Osteocyte (in vitro differentiated cells): ENCODE measurements around the gene ATG5. TPM values are rescaled to one million over a fixed set of nuclear protein-coding genes. Genes with fewer than 3 reads are reported as not detected.

Experiments
- DNase-seq: peaks from one replicate; pipeline ENCODE4 v3.0.0; 2021; ENCODE audit warnings: mixed read lengths; ENCODE audit not compliant: unreplicated experiment; ENCODE audit errors: extremely low spot score
- H3K27ac Mint-ChIP-seq: one replicate; pipeline ENCODE4 v1.8.0; 2021; ENCODE audit warnings: mild to moderate bottlenecking, mixed read lengths; ENCODE audit not compliant: unreplicated experiment
- H3K27me3 Mint-ChIP-seq: one replicate; pipeline ENCODE4 v1.8.0; 2021; ENCODE audit warnings: mixed read lengths; ENCODE audit not compliant: unreplicated experiment
- H3K36me3 Mint-ChIP-seq: one replicate; pipeline ENCODE4 v1.8.0; 2021; ENCODE audit warnings: mixed read lengths; ENCODE audit not compliant: unreplicated experiment
- H3K4me1 Mint-ChIP-seq: one replicate; pipeline ENCODE4 v1.8.0; 2021; ENCODE audit warnings: mixed read lengths; ENCODE audit not compliant: unreplicated experiment
- H3K4me3 Mint-ChIP-seq: one replicate; pipeline ENCODE4 v1.8.0; 2021; ENCODE audit warnings: mild to moderate bottlenecking, moderate library complexity, mixed read lengths; ENCODE audit not compliant: unreplicated experiment
- H3K9me3 Mint-ChIP-seq: one replicate; pipeline ENCODE4 v1.8.0; 2021; ENCODE audit warnings: mixed read lengths; ENCODE audit not compliant: unreplicated experiment
- total RNA-seq: library from RNA; stranded (reverse); gene quantifications from 2 replicates; pipeline ENCODE4 v1.2.1, GENCODE V29; 2021
- TF ChIP-seq, protein P1 (sequence below): fragments of 200-600 bp; sonication (generic); IDR thresholded peaks from 2 replicates; pipeline ENCODE4 v1.5.0; 2021; ENCODE audit warnings: antibody characterized with exemption, mild to moderate bottlenecking, moderate library complexity

ATG5 gene
- total RNA-seq, 1 donor from 2014 or later, result 26.0 TPM

- Mint-ChIP-seq H3K36me3 (peaks cover 15% of the 10 kb centered on the region), H3K27me3 (no peaks in the 10 kb centered on the region), H3K9me3 (peaks cover 2% of the 10 kb centered on the region), H3K4me1 (peaks cover 9% of the 10 kb centered on the region), H3K27ac (no peak overlapping the region), H3K4me3 (no peak overlapping the region)
- TF ChIP-seq, protein P1, sequence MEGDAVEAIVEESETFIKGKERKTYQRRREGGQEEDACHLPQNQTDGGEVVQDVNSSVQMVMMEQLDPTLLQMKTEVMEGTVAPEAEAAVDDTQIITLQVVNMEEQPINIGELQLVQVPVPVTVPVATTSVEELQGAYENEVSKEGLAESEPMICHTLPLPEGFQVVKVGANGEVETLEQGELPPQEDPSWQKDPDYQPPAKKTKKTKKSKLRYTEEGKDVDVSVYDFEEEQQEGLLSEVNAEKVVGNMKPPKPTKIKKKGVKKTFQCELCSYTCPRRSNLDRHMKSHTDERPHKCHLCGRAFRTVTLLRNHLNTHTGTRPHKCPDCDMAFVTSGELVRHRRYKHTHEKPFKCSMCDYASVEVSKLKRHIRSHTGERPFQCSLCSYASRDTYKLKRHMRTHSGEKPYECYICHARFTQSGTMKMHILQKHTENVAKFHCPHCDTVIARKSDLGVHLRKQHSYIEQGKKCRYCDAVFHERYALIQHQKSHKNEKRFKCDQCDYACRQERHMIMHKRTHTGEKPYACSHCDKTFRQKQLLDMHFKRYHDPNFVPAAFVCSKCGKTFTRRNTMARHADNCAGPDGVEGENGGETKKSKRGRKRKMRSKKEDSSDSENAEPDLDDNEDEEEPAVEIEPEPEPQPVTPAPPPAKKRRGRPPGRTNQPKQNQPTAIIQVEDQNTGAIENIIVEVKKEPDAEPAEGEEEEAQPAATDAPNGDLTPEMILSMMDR, result no peak
- no peak for DNase-seq
Observed at GRCh38 chr6:106286746-106287145, 38.8 kb downstream of the ATG5 start.

DNA sequence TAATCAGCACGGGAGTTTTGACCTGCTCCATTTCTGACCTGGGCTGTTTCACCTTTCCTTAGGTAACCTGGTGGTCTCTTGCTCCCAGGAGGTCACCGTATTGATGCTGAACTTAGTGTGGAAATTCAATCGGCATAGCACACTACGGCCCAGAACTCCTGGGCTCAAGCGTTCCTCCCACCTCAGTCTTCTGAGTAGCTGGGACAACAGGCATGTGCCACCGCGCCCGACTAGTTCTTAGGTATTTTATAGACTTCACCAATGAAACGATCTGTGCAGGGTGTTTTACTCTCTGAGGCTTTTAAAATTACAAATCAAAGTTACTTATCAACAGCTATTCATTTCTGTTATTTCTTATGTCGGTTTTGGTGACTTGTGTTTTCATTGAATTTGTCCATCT is 42.1 kb downstream of the ATG5 start:
- TF ChIP-seq, protein P1, result no peak
- Mint-ChIP-seq H3K9me3 (no peaks in the 10 kb centered on the region), H3K4me3 (no peak overlapping the region), H3K36me3 (peaks cover 11% of the 10 kb centered on the region), H3K4me1 (peaks cover 18% of the 10 kb centered on the region), H3K27ac (no peak overlapping the region), H3K27me3 (no peaks in the 10 kb centered on the region)
- no peak for DNase-seq

- H3K9me3 Mint-ChIP-seq, result no peaks in the 10 kb centered on the region
- TF ChIP-seq, protein P1, result no peak
- H3K4me3 Mint-ChIP-seq, result no peak overlapping the region
- H3K27me3 Mint-ChIP-seq, result no peaks in the 10 kb centered on the region
- H3K36me3 Mint-ChIP-seq, result peaks cover 15% of the 10 kb centered on the region
- peaks cover 9% of the 10 kb centered on the region for H3K4me1 Mint-ChIP-seq
- H3K27ac Mint-ChIP-seq, result no peak overlapping the region
- no peak for DNase-seq
Observed at GRCh38 chr6:106281661-106282060, 43.9 kb downstream of the ATG5 start.

DNA sequence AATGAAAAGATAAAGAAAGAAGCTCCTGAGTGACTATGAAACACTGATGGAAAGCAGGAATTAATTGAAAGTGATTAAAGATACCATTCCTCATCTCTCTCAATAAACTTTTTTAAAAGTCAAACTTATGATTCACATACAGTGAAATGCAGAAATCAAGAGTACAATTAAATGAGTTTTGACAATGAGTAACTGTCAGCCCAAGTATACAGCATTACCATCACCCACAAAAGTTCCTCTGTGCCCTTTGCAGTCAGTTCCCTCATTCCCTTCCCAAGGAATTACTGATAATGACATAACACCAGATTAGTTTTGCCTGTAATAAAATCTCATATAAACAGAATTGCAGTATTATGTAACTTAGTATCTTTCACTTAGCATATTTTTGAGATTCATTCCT is 44.5 kb downstream of the ATG5 start:
- no peak overlapping the region for H3K4me3 Mint-ChIP-seq
- no peaks in the 10 kb centered on the region for H3K27me3 Mint-ChIP-seq
- peaks cover 17% of the 10 kb centered on the region for H3K36me3 Mint-ChIP-seq
- TF ChIP-seq, protein P1, result no peak
- no peak overlapping the region for H3K27ac Mint-ChIP-seq
- no peaks in the 10 kb centered on the region for H3K9me3 Mint-ChIP-seq
- H3K4me1 Mint-ChIP-seq, result peaks cover 9% of the 10 kb centered on the region
- DNase-seq, result no peak

- Mint-ChIP-seq H3K4me3 (no peak overlapping the region), H3K9me3 (no peaks in the 10 kb centered on the region), H3K36me3 (peaks cover 17% of the 10 kb centered on the region), H3K4me1 (peaks cover 9% of the 10 kb centered on the region), H3K27ac (no peak overlapping the region), H3K27me3 (no peaks in the 10 kb centered on the region)
- no peak for DNase-seq
- TF ChIP-seq, protein P1, result no peak
Observed at GRCh38 chr6:106279179-106279578, 46.4 kb downstream of the ATG5 start.
